Pancreas (tissue), 10 donors: ENCODE measurements around the gene ITGA2. TPM values are rescaled to one million over a fixed set of nuclear protein-coding genes. Genes with fewer than 3 reads are reported as not detected.

Experiments
- ATAC-seq, 4 donors: fragments of 200-7000 bp; cut with Tn5 transposase; one replicate each; pipeline versions ENCODE4 v1.8.0 to v1.9.1; 2020; ENCODE audit warnings: mild to moderate bottlenecking in 4 of 4, moderate library complexity in 4 of 4
- DNase-seq, 6 donors: peaks; one replicate each; pipeline ENCODE4 v3.0.0-alpha.2; 2020
- FAIRE-seq: peaks from 2 replicates; lab custom pipeline; 2012; peaks lifted over from hg19 to GRCh38; lab: Jason Lieb, UNC
- H3K27ac ChIP-seq, 4 donors: fragments of 200-600 bp; sonication (generic); 1 replicate in 3 of 4; 2 replicates in 1 of 4; pipeline versions ENCODE4 v1.5.0 to v1.8.0; 2020
- H3K27me3 ChIP-seq, 4 donors: fragments of 200-600 bp; one replicate each; pipeline ENCODE4 v1.8.0; 2021
- H3K36me3 ChIP-seq, 3 donors: fragments of 200-600 bp; sonication (generic) in 1 of 3; one replicate each; pipeline versions ENCODE4 v1.5.0 to v1.8.0; 2020 to 2021
- H3K4me1 ChIP-seq, 3 donors: fragments of 200-600 bp; one replicate each; pipeline ENCODE4 v1.8.0; 2021
- H3K4me3 ChIP-seq, 4 donors: fragments of 200-600 bp; sonication (generic) in 2 of 4; one replicate each; pipeline versions ENCODE4 v1.5.0 to v1.8.0; 2020 to 2021
- H3K9me3 ChIP-seq, 4 donors: fragments of 200-600 bp; one replicate each; pipeline ENCODE4 v1.8.0; 2021
- CTCF ChIP-seq, 4 donors: fragments of 200-600 bp; sonication (generic) in 3 of 4; IDR thresholded peaks; one replicate each; pipeline versions ENCODE4 v1.5.0 to v1.8.0; 2021; ENCODE audit warnings: antibody characterized with exemption in 4 of 4
- WGBS, 2 donors: extraction: QIAGEN DNeasy Blood & Tissue Kit; methylation state at CpG; one replicate each; pipeline ENCODE4 v1.1.7; 2013; 5-methylcytosine and 5-hydroxymethylcytosine counted together
- intact Hi-C, 3 donors: fragments of 100-400 bp; cut with DNase I; formaldehyde crosslinking; loops; one replicate each; pipeline versions ENCODE4 v1.11.1 to v1.14.2; 2022
- polyA plus RNA-seq, 2 donors: library from polyadenylated mRNA; stranded (reverse); fragments of 200-250 nt; gene quantifications; one replicate each; pipeline ENCODE4 v1.2.3, GENCODE V29; 2013
- total RNA-seq, 6 donors: library from RNA; stranded (reverse); fragmentation: NEBNext Ultra II Directional in 4 of 6; extraction: Animal tissue kit (Norgen Biotek cat#: 25700) in 4 of 6; gene quantifications; one replicate each; pipeline versions ENCODE4 v1.2.1 to v1.2.4, GENCODE V29; 2021 to 2023
- donor health status: healthy with polysubstance abuse.
- donor health status: DM: no; HTN: no; CAD: no; lungs with moderate emphysema.
- donor health status: DM: no; HTN: no; CAD: no.
- donor health status: control.
- donor health status: control.
- donor health status: Bipolar disorder and iron deficiency.
- donor health status: DM: yes; HTN: yes; CAD: no.
- donor health status: DM: no; HTN: no; CAD: no.
- donor health status: DM: no; HTN: no; CAD: no.
- donor health status: DM: yes; HTN: yes; CAD: no.

Gene ITGA2
- total and polyA plus RNA-seq, 8 donors = 0.30 to 12.6 (median 1.5) TPM

- Histone ChIP-seq H3K9me3 (no peaks in the 10 kb centered on the region), H3K27ac (no peak overlapping the region), H3K36me3 (no peaks in the 10 kb centered on the region), H3K4me1 (no peaks in the 10 kb centered on the region), H3K4me3 (no peak overlapping the region), H3K27me3 (no peaks in the 10 kb centered on the region)
- WGBS, 2 donors = 32 to 50% methylated on average over 1 of the region's 1 CpG
- no peak for FAIRE-seq
- no peak for DNase-seq
- intact Hi-C loops = no loop called here
- no peak for TF ChIP-seq CTCF (IDR thresholded peaks at IDR 0.05)
- ATAC-seq = no peak
Measured at GRCh38 chr5:53011233-53011632, 22.1 kb downstream of the ITGA2 start.

- no peak for TF ChIP-seq CTCF (IDR thresholded peaks at IDR 0.05)
- Histone ChIP-seq H3K4me3 (no peak overlapping the region), H3K27ac (no peak overlapping the region), H3K36me3 (no peaks in the 10 kb centered on the region), H3K4me1 (no peaks in the 10 kb centered on the region), H3K27me3 (no peaks in the 10 kb centered on the region), H3K9me3 (no peaks in the 10 kb centered on the region)
- intact Hi-C loops = no loop called here
- FAIRE-seq = no peak
- no peak for ATAC-seq
- 70 to 73% methylated on average over 2 of the region's 2 CpGs for WGBS, 2 donors
- DNase-seq = no peak
Measured at GRCh38 chr5:53013857-53014256, 24.7 kb downstream of the ITGA2 start.

- WGBS, 2 donors = 89 to 96% methylated on average over 5 of the region's 5 CpGs
- Histone ChIP-seq H3K36me3 (no peaks in the 10 kb centered on the region), H3K4me3 (no peak overlapping the region), H3K9me3 (no peaks in the 10 kb centered on the region), H3K27ac (no peak overlapping the region), H3K27me3 (no peaks in the 10 kb centered on the region), H3K4me1 (no peaks in the 10 kb centered on the region)
- ATAC-seq (no peak), DNase-seq (no peak), FAIRE-seq (no peak)
- intact Hi-C loops = no loop called here
- TF ChIP-seq CTCF (IDR thresholded peaks at IDR 0.05) = no peak
Measured at GRCh38 chr5:53017383-53017782, 28.2 kb downstream of the ITGA2 start.

- Histone ChIP-seq H3K9me3 (no peaks in the 10 kb centered on the region), H3K4me3 (no peak overlapping the region), H3K27ac (no peak overlapping the region), H3K27me3 (no peaks in the 10 kb centered on the region), H3K4me1 (no peaks in the 10 kb centered on the region), H3K36me3 (no peaks in the 10 kb centered on the region)
- FAIRE-seq (no peak), DNase-seq (no peak), ATAC-seq (no peak)
- WGBS, 2 donors = 88% methylated on average over 10 of the region's 10 CpGs
- intact Hi-C loops = no loop called here
- no peak for TF ChIP-seq CTCF (IDR thresholded peaks at IDR 0.05)
Measured at GRCh38 chr5:53017794-53018391, 28.7 kb downstream of the ITGA2 start.

- Histone ChIP-seq H3K4me3 (no peak overlapping the region), H3K27ac (no peak overlapping the region), H3K9me3 (no peaks in the 10 kb centered on the region), H3K36me3 (no peaks in the 10 kb centered on the region), H3K27me3 (no peaks in the 10 kb centered on the region), H3K4me1 (no peaks in the 10 kb centered on the region)
- no peak for TF ChIP-seq CTCF (IDR thresholded peaks at IDR 0.05)
- no peak for DNase-seq
- intact Hi-C loops = no loop called here
- no peak for ATAC-seq
- FAIRE-seq = no peak
- 82 to 88% methylated on average over 4 of the region's 4 CpGs for WGBS, 2 donors
Measured at GRCh38 chr5:53019320-53019719, 30.2 kb downstream of the ITGA2 start.
